ENCODE measurements around the gene GMCL2. TPM values are rescaled to one million over a fixed set of nuclear protein-coding genes. Genes with fewer than 3 reads are reported as not detected.

Gene GMCL2
- total RNA-seq, 1 experiment from 2014 or later = not detected

DNA sequence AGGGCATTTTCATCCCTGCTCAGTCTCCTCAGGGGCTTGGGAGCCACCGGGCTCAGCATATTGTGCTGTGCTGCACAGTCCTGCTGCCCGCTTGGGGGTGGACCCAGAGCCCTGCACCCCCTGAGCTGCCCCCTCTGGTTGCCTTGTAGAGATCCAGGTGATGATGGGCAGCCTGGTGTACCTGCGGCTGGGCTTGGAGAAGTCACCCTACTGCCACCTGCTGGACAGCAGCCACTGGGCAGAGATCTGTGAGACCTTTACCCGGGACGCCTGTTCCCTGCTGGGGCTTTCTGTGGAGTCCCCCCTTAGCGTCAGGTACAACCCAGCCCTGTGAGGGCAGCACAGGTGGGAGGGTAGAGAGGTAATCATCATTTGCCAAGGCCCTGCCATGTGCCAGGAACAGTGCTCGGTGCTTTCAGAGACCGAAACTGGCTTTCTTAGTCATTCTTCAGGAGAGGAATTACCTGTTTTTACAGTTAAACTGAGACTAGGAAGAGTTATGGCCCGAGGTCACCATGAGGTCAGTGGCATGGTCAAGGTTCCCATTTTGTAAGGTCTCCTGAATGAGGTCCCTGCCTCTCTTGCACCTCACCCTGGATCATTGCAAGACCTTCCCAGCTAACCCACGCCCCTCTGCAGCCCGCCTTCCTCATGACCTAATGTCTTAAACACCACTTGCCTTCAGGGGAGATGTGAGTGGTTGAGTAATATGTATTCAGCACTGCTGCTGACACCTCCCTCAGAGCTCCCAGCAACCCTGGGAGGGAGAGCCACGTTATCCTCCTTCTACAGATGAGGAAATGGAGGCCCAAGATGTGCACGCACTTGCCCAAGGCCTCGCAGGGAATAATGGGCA is 41.0 kb downstream of the GMCL2 start:
- no peaks in the 10 kb centered on the region for H3K4me1 ChIP-seq (ENCODE audit: insufficient read depth, low read length)
- peak overlapping the region in 2 of 3 experiments; percentile 71 to 73; a peak in 2 of 7 replicates for H3K27ac Mint-ChIP-seq
- H3K36me3 Mint-ChIP-seq (ENCODE audit: insufficient read depth in 1 of 3, low read depth in 3 of 3) = peaks cover 59 to 95% (median 87%) of the 10 kb centered on the region in 3 experiments; a peak in 6 of 7 replicates

More for the DNA sequence above, 41.0 kb downstream of the GMCL2 start:
- H3K79me1 ChIP-seq (ENCODE audit: insufficient read depth, low read depth, low read length, poor library complexity, severe bottlenecking) = no peaks in the 10 kb centered on the region
- H3K23ac ChIP-seq (ENCODE audit: insufficient read length, low read depth, low read length) = no peak overlapping the region
- H3K4ac ChIP-seq (ENCODE audit: low read depth, low read length) = no peak overlapping the region
- WGBS (ENCODE audit: extremely low coverage, insufficient read length, low lambda C conversion rate) = no CpG with 5 or more reads among the region's 14 CpGs
- no peak overlapping the region for H4K91ac ChIP-seq (ENCODE audit: insufficient read length, low read depth, low read length)
- no peak overlapping the region for H2BK15ac ChIP-seq (ENCODE audit: low read depth, low read length)
- H3K4me2 ChIP-seq (ENCODE audit: insufficient read depth, insufficient read length, low read length) = no peak overlapping the region
- H3K9me3 Mint-ChIP-seq = no peaks in the 10 kb centered on the region
- no peaks in the 10 kb centered on the region for H3K23me2 ChIP-seq (ENCODE audit: insufficient read length, low read depth, low read length, poor library complexity, severe bottlenecking)
- H3K18ac ChIP-seq (ENCODE audit: insufficient read length, low read depth, low read length) = no peak overlapping the region
- H3K27ac ChIP-seq (ENCODE audit: insufficient read length, low read depth, low read length) = no peak overlapping the region
- peak; percentile 91 for DNase-seq
- H2BK20ac ChIP-seq (ENCODE audit: low read depth, low read length, poor library complexity, severe bottlenecking) = no peak overlapping the region
- H3K79me2 ChIP-seq (ENCODE audit: insufficient read depth, low read length) = no peaks in the 10 kb centered on the region
- H3K14ac ChIP-seq (ENCODE audit: insufficient read depth, low read length) = no peak overlapping the region
- peaks cover 2% of the 10 kb centered on the region; the same call in 1 of the 2 replicates for H3K27me3 Mint-ChIP-seq (ENCODE audit: low read depth)
- no peak overlapping the region for H3T11ph ChIP-seq (ENCODE audit: low read length)
- no peak overlapping the region for H2BK5ac ChIP-seq (ENCODE audit: insufficient read length, low read length)
- no peak overlapping the region for H2BK120ac ChIP-seq (ENCODE audit: low read depth, low read length, poor library complexity, severe bottlenecking)
- H2AK5ac ChIP-seq (ENCODE audit: insufficient read length, low read length) = no peak overlapping the region
- no peaks in the 10 kb centered on the region for H3K9me3 ChIP-seq (ENCODE audit: control insufficient read depth, low read depth, low read length)
- H4K5ac ChIP-seq (ENCODE audit: insufficient read length, low read depth, low read length) = no peak overlapping the region
- H4K8ac ChIP-seq (replicated peaks; ENCODE audit: insufficient read length, low read depth, low read length) = no peak overlapping the region
- no peaks in the 10 kb centered on the region for H3K27me3 ChIP-seq (ENCODE audit: insufficient read depth, low read length)
- peaks cover 2 to 3% of the 10 kb centered on the region in 2 experiments; a peak in 2 of 4 replicates for H3K4me1 Mint-ChIP-seq
- H2AFZ ChIP-seq (ENCODE audit: low read length) = no peak overlapping the region
- H3K56ac ChIP-seq (ENCODE audit: insufficient read length, low read depth, low read length) = no peak overlapping the region
- no peak overlapping the region for H3K9ac ChIP-seq (ENCODE audit: extremely low read depth, insufficient read length, low read length)
- H3K4me3 Mint-ChIP-seq = no peak overlapping the region; a peak in 1 of 5 replicates
- TF ChIP-seq, protein P1, sequence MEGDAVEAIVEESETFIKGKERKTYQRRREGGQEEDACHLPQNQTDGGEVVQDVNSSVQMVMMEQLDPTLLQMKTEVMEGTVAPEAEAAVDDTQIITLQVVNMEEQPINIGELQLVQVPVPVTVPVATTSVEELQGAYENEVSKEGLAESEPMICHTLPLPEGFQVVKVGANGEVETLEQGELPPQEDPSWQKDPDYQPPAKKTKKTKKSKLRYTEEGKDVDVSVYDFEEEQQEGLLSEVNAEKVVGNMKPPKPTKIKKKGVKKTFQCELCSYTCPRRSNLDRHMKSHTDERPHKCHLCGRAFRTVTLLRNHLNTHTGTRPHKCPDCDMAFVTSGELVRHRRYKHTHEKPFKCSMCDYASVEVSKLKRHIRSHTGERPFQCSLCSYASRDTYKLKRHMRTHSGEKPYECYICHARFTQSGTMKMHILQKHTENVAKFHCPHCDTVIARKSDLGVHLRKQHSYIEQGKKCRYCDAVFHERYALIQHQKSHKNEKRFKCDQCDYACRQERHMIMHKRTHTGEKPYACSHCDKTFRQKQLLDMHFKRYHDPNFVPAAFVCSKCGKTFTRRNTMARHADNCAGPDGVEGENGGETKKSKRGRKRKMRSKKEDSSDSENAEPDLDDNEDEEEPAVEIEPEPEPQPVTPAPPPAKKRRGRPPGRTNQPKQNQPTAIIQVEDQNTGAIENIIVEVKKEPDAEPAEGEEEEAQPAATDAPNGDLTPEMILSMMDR (conservative IDR thresholded peaks at IDR 0.05) = peak; percentile 93
- no peak overlapping the region for H2BK12ac ChIP-seq (ENCODE audit: insufficient read length, low read depth, low read length)
- peaks cover 2% of the 10 kb centered on the region for H4K20me1 ChIP-seq (ENCODE audit: control insufficient read depth, insufficient read depth, insufficient read length)

All from H9 (cell line).